ENCODE results near the gene DLG1. TPM values are rescaled to one million over a fixed set of nuclear protein-coding genes. Genes with fewer than 3 reads are reported as not detected.

The DLG1 gene
- total and polyA plus RNA-seq, 2 experiments from 2014 or later: 27.6 to 98.0 TPM

DNA sequence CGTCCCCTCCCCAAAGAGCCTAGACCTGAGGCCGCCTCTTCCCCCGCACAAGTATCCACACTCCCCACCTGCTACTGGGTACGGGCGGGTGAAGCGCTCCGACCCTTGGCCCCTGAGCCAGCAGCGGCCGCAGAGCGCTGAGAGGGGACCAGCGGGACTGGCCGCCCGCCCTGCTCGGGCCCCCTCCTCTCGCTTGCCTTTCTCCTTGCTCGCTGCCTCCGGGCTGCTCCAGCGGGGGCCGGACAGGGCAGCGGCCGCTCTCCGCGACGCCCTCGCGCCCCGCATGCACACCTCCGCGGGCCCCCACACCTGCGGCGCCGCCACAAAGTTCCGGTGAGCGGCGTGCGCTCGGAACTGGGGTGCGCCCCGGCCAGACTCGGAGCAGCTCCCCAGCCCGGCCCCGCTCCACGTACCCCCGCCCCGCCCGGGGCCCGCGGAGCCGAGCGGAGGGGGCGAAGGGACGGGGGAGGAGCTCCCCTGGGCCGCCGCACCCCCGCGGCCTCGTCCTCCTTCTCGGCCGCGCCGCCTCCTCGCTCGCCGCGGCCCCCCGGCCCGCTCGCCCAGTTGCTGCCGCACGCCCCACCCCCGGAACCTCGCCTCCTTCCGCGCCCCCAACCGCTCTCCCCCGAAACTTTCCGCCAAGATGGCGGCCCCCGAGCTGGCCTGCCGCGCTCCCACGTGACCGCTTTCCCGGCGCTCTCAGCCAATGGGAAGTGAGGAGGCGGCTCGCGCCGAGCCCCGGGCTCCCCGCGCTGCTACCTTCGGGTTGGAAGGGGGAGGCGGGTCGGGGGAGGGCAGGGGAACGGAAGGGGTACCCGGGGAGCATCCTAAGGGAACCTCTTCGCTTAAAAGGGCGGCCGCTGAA is 704 bp downstream of the DLG1 start (continued):
- TF ChIP-seq, protein P1, sequence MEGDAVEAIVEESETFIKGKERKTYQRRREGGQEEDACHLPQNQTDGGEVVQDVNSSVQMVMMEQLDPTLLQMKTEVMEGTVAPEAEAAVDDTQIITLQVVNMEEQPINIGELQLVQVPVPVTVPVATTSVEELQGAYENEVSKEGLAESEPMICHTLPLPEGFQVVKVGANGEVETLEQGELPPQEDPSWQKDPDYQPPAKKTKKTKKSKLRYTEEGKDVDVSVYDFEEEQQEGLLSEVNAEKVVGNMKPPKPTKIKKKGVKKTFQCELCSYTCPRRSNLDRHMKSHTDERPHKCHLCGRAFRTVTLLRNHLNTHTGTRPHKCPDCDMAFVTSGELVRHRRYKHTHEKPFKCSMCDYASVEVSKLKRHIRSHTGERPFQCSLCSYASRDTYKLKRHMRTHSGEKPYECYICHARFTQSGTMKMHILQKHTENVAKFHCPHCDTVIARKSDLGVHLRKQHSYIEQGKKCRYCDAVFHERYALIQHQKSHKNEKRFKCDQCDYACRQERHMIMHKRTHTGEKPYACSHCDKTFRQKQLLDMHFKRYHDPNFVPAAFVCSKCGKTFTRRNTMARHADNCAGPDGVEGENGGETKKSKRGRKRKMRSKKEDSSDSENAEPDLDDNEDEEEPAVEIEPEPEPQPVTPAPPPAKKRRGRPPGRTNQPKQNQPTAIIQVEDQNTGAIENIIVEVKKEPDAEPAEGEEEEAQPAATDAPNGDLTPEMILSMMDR (conservative IDR thresholded peaks at IDR 0.05; ENCODE audit: low read depth in 2 of 2): no peak
- TF ChIP-seq, protein P2, sequence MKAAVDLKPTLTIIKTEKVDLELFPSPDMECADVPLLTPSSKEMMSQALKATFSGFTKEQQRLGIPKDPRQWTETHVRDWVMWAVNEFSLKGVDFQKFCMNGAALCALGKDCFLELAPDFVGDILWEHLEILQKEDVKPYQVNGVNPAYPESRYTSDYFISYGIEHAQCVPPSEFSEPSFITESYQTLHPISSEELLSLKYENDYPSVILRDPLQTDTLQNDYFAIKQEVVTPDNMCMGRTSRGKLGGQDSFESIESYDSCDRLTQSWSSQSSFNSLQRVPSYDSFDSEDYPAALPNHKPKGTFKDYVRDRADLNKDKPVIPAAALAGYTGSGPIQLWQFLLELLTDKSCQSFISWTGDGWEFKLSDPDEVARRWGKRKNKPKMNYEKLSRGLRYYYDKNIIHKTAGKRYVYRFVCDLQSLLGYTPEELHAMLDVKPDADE (IDR thresholded peaks at IDR 0.05): peak; percentile 51; the same call in 1 of the 2 replicates
- TF ChIP-seq STAT1 (IDR thresholded peaks at IDR 0.05; ENCODE audit: unreplicated experiment): no peak

DNA sequence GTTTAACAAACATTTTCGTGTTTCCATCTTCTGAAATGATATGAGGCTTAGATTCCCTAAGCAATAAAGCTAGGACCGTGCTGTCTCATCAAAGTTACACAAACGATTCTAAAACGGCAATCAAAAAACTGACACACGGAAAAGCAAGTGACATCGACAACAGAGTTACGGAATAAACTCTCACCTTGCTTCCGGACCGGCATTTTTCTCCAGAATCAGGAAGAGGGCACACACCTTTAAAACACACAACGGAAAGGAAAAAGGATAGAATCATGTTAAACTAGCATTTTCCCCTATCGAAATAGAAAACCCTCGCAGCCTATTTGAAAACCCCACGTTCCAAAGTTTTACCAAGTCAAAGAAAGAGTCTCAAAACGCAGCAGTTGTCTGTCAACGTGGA is 1.4 kb downstream of the DLG1 start:
- peaks cover 13% of the 10 kb centered on the region; the same call in 1 of the 2 replicates for H4K20me1 ChIP-seq (replicated peaks; ENCODE audit: insufficient read depth)
- DNase-seq (ENCODE audit: low spot score) (no peak), ATAC-seq (no peak)
- TF ChIP-seq EZH2 (IDR thresholded peaks at IDR 0.05; ENCODE audit: low read depth, unreplicated experiment) (no peak), CREB1 (CRISPR knock-in tag; IDR thresholded peaks at IDR 0.05; ENCODE audit: low read depth) (no peak), ZNF114 (CRISPR knock-in tag; IDR thresholded peaks at IDR 0.05) (no peak), JUNB (IDR thresholded peaks at IDR 0.05; ENCODE audit: unreplicated experiment) (no peak), ZNF331 (CRISPR knock-in tag; IDR thresholded peaks at IDR 0.05; ENCODE audit: low read depth) (no peak), NANOG (IDR thresholded peaks at IDR 0.05; ENCODE audit: borderline replicate concordance) (no peak), EZH2phosphoT487 (IDR thresholded peaks at IDR 0.05; ENCODE audit: unreplicated experiment) (no peak), POLR2AphosphoS5 (IDR thresholded peaks at IDR 0.05; ENCODE audit: low read depth) (no peak)
- TF ChIP-seq, protein P2 (IDR thresholded peaks at IDR 0.05): no peak
- TF ChIP-seq, protein P1 (conservative IDR thresholded peaks at IDR 0.05; ENCODE audit: low read depth in 2 of 2): no peak
- H3K79me2 ChIP-seq (replicated peaks; ENCODE audit: insufficient read depth): peaks cover 53% of the 10 kb centered on the region
- peak overlapping the region; percentile 94 for H3K4me3 ChIP-seq
- peaks cover 14% of the 10 kb centered on the region for H3K4me1 ChIP-seq (ENCODE audit: insufficient read depth)
- peaks cover 23% of the 10 kb centered on the region; the same call in 2 of the 3 replicates for H3K36me3 Mint-ChIP-seq (ENCODE audit: low read depth)
- H3K36me3 ChIP-seq (ENCODE audit: insufficient read depth): peaks cover 16% of the 10 kb centered on the region; the same call in 1 of the 2 replicates
- H3K9me2 ChIP-seq (ENCODE audit: insufficient read depth): no peaks in the 10 kb centered on the region
- no peaks in the 10 kb centered on the region; the same call in 1 of the 2 replicates for H3F3A ChIP-seq (replicated peaks; ENCODE audit: low read depth)
- H3K27ac ChIP-seq (ENCODE audit: low read depth): no peak overlapping the region
- H3K9me3 Mint-ChIP-seq: no peaks in the 10 kb centered on the region
- H3K27ac Mint-ChIP-seq: peak overlapping the region; percentile 64
- H3K4me2 ChIP-seq: peak overlapping the region; percentile 99
- peak overlapping the region; percentile 96 for H3K4me3 Mint-ChIP-seq
- H3K27me3 Mint-ChIP-seq (ENCODE audit: insufficient read depth, low read depth, poor library complexity): peaks cover 8% of the 10 kb centered on the region
- peak overlapping the region; percentile 39 for H2AFZ ChIP-seq
- 0 out of 2 replicates have a peak, but pooled peaks cover 8% of the 10 kb centered on the region for H3K27me3 ChIP-seq (ENCODE audit: insufficient read depth)
- H3K4me1 Mint-ChIP-seq: peaks cover 13% of the 10 kb centered on the region
